Measurements from ENCODE around the gene EPN1. TPM values are rescaled to one million over a fixed set of nuclear protein-coding genes. Genes with fewer than 3 reads are reported as not detected.

Gene EPN1
- total RNA-seq, 1 donor from 2014 or later, result 65.2 TPM

DNA sequence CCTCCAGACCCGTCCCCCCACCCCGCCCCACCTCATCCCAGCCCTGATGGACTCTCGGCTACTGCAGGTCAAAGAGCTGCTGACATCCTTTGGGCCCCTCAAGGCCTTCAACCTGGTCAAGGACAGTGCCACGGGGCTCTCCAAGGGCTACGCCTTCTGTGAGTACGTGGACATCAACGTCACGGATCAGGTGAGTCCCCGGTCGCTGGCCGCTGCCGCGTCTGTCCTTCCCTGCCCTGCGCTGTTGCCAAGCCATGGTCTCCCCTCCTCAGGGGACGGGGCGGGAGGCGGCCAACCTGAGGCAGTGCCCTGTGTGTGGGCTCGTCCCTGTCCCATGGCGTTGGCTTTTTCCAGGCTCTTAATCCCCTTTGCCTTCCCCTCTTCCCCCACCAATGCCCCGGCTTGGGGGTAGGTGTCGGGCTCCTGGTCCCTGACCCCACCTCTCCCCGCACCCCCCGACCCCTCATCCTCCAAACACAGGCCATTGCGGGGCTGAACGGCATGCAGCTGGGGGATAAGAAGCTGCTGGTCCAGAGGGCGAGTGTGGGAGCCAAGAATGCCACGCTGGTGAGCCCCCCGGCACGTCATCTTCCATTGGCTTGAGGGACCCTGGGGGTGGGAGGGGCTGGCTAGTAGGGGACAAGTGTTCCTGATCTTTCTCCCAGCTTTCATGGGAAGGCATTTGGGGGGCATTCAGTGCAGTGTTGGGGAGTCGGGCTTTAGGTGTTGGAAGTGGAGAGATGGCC is 6.2 kb upstream of the EPN1 start:
- peaks cover 85% of the 10 kb centered on the region for H3K36me3 Mint-ChIP-seq (ENCODE audit: low read depth)
- CTCF ChIA-PET, result interaction anchor here (1.6 kb wide), 1 partner anchor 36 kb away, joined by 4 read pairs; no protein-coding TSS in a partner anchor
- no peak overlapping the region for H3K4me3 Mint-ChIP-seq

DNA sequence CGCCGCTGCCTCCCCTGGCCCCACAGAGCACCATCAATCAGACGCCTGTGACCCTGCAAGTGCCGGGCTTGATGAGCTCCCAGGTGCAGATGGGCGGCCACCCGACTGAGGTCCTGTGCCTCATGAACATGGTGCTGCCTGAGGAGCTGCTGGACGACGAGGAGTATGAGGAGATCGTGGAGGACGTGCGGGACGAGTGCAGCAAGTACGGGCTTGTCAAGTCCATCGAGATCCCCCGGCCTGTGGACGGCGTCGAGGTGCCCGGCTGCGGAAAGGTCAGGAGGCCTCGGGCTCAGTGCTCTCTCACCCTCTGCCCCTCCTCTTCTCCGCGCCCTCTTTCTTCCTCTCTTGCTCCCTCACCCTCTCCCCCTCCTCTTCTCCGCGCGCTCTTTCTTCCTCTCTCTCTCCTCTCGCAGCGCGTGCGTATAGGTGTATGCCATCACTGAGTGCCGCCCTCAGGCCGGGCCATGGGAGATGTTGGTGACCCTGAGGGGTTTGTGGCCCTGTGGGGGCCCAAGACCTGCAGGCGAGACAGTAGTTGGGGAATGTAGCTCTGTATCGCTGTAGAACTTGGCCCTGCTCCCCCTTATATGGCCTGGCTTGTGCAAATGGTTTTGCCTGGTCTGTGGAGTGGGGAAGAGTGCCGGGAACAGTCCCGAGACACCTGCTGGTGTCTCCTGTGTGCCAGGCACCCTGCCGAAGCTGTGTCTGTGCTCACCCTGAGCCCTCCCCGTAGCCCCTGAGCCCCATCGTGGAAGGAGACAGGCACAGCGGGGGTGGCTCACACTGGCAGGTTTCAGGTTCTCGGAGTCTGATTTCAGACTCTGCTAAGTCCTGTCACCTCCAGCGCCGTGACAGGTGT is 5.4 kb upstream of the EPN1 start:
- Mint-ChIP-seq H3K27ac (no peak overlapping the region), H3K27me3 (no peaks in the 10 kb centered on the region), H3K36me3 (ENCODE audit: low read depth) (peaks cover 81% of the 10 kb centered on the region), H3K4me1 (peaks cover 26% of the 10 kb centered on the region), H3K9me3 (no peaks in the 10 kb centered on the region), H3K4me3 (no peak overlapping the region)
- ATAC-seq (ENCODE audit: low read depth), result no peak
- POLR2A ChIA-PET, result no interaction called here
- CTCF ChIA-PET, result no interaction called here
- no peak for DNase-seq
- no peak for TF ChIP-seq CTCF (IDR thresholded peaks at IDR 0.05)
- intact Hi-C loops (cut with micrococcal nuclease), result no loop called here

More for the DNA sequence above, 6.2 kb upstream of the EPN1 start:
- ATAC-seq (ENCODE audit: low read depth), result no peak
- intact Hi-C loops (cut with micrococcal nuclease), result no loop called here
- POLR2A ChIA-PET, result interaction anchor here (0.5 to 2.2 kb wide), 2 partner anchors 12 to 34 kb away, joined by 5 to 7 read pairs; no protein-coding TSS in a partner anchor
- no peak for TF ChIP-seq CTCF (IDR thresholded peaks at IDR 0.05)
- DNase-seq, result no peak
- Mint-ChIP-seq H3K27ac (no peak overlapping the region), H3K27me3 (no peaks in the 10 kb centered on the region), H3K4me1 (peaks cover 22% of the 10 kb centered on the region), H3K9me3 (no peaks in the 10 kb centered on the region)

GRCh38 chr19:55670280-55671053 is 4.6 kb upstream of the EPN1 start:
- ATAC-seq (ENCODE audit: low read depth) (no peak), DNase-seq (no peak)
- Mint-ChIP-seq H3K4me3 (no peak overlapping the region), H3K4me1 (peaks cover 27% of the 10 kb centered on the region), H3K9me3 (no peaks in the 10 kb centered on the region), H3K36me3 (ENCODE audit: low read depth) (peaks cover 78% of the 10 kb centered on the region), H3K27ac (no peak overlapping the region), H3K27me3 (no peaks in the 10 kb centered on the region)
- intact Hi-C loops (cut with micrococcal nuclease), result no loop called here
- no peak for TF ChIP-seq CTCF (IDR thresholded peaks at IDR 0.05)
- POLR2A ChIA-PET, result interaction anchor here (0.9 to 1.8 kb wide), 2 partner anchors 16 to 28 kb away, joined by 4 to 10 read pairs; partner anchors contain the start of gene U2AF2
- CTCF ChIA-PET, result interaction anchor here (0.8 to 1.9 kb wide), 6 partner anchors 13 to 529 kb away, joined by 3 to 21 read pairs (median 5); partner anchors contain the start of gene U2AF2

DNA sequence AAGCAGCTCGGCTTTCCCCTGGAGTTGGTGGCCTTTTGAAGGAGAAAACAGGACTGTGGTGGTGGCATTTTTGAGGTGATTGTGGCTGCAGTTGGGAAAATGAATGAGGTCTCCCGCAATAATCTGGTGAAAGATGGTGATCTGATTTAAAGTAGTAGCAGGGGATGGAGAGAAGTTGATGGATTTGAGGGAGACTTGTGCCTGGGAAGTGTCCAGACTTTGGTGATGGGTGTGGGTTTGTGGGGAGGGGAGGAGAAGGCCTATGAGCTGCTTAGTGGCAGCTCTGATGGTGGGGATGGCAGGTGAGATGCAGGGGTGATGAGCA is 4.0 kb upstream of the EPN1 start:
- ChIA-PET CTCF (interaction anchor here (0.8 to 1.9 kb wide), 7 partner anchors 14 to 530 kb away, joined by 3 to 21 read pairs (median 5); partner anchors contain the start of gene U2AF2), POLR2A (interaction anchor here (0.9 to 1.8 kb wide), 2 partner anchors 16 to 28 kb away, joined by 4 to 10 read pairs; partner anchors contain the start of gene U2AF2)
- no peak for ATAC-seq (ENCODE audit: low read depth)
- intact Hi-C loops (cut with micrococcal nuclease), result no loop called here
- H3K36me3 Mint-ChIP-seq (ENCODE audit: low read depth), result peaks cover 76% of the 10 kb centered on the region
- no peaks in the 10 kb centered on the region for H3K27me3 Mint-ChIP-seq
- H3K27ac Mint-ChIP-seq, result no peak overlapping the region
- peaks cover 32% of the 10 kb centered on the region for H3K4me1 Mint-ChIP-seq
- no peak overlapping the region for H3K4me3 Mint-ChIP-seq
- no peaks in the 10 kb centered on the region for H3K9me3 Mint-ChIP-seq
- no peak for TF ChIP-seq CTCF (IDR thresholded peaks at IDR 0.05)
- no peak for DNase-seq

Measured in activated B cell treated with CpG ODN at 0.5 μM for 24 hours (primary cell).